Esophagus squamous epithelium (tissue), 4 donors: ENCODE measurements around the gene TPRX1.
A peak's percentile ranks its signal among the peaks of the same experiment; 100 is the strongest.

Experiments used
- CTCF ChIP-seq, 6 experiments: fragments of 450-650 bp in 4 of 6; fragments of 200-600 bp in 2 of 6; sonication (generic) in 2 of 6; IDR thresholded peaks; one replicate each; pipeline ENCODE4 v1.5.1; 2016 to 2019; ENCODE audit warnings: antibody characterized with exemption in 6 of 6, mild to moderate bottlenecking in 4 of 6, moderate library complexity in 4 of 6
- POLR2A ChIP-seq, 4 donors: fragments of 450-650 bp; IDR thresholded peaks; one replicate each; pipeline ENCODE4 v1.6.1; 2017; ENCODE audit warnings: antibody characterized with exemption in 4 of 4, mild to moderate bottlenecking in 4 of 4, moderate library complexity in 3 of 4

- peak in 1 of 6 experiments; percentile 8 for TF ChIP-seq CTCF (IDR thresholded peaks at IDR 0.05)
- no peak for TF ChIP-seq POLR2A (IDR thresholded peaks at IDR 0.05)
Observed at GRCh38 chr19:47813995-47814328, 9.6 kb upstream of the TPRX1 start.
